Natural killer cell treated with Interleukin-12 subunit alpha and Interleukin-12 subunit beta and Interleukin-15 and Interleukin-18, amount 100 ng/mL, for 72 hours (primary cell): ENCODE data around the gene TUBE1. TPM values are rescaled to one million over a fixed set of nuclear protein-coding genes. Genes with fewer than 3 reads are reported as not detected.
"Not testable (repeated sequence)": the region's sequence is repeated elsewhere in the genome, so short reads cannot be mapped to it uniquely, and the experiment has no call there.

Source experiments
- ATAC-seq, 2 donors: fragments of 150-1000 bp; cut with Tn5 transposase in 1 of 2; sonication (Bioruptor Pico), chemical (Tn5 transposase) in 1 of 2; 2 replicates each; pipeline ENCODE4 v1.10.0; 2021
- DNase-seq: peaks from one replicate; pipeline ENCODE4 v3.0.0; 2022; ENCODE audit warnings: low spot score
- H3K27ac Mint-ChIP-seq, 2 donors: 1 replicate in 1 of 2; 2 replicates in 1 of 2; pipeline ENCODE4 v1.8.0; 2022; ENCODE audit warnings: mixed read lengths in 2 of 2, mild to moderate bottlenecking in 1 of 2, moderate library complexity in 1 of 2
- H3K27me3 Mint-ChIP-seq, 2 donors: 1 replicate in 1 of 2; 2 replicates in 1 of 2; pipeline ENCODE4 v1.8.0; 2022; ENCODE audit warnings: mixed read lengths in 2 of 2
- H3K36me3 Mint-ChIP-seq: one replicate; pipeline ENCODE4 v1.8.0; 2022; ENCODE audit warnings: mixed read lengths
- H3K4me1 Mint-ChIP-seq, 2 donors: 1 replicate in 1 of 2; 2 replicates in 1 of 2; pipeline ENCODE4 v1.8.0; 2022; ENCODE audit warnings: low read depth in 2 of 2, mixed read lengths in 2 of 2, mild to moderate bottlenecking in 1 of 2
- H3K4me3 Mint-ChIP-seq: one replicate; pipeline ENCODE4 v1.8.0; 2022; ENCODE audit warnings: mixed read lengths
- H3K9me3 Mint-ChIP-seq: 2 replicates; pipeline ENCODE4 v1.8.0; 2022; ENCODE audit warnings: mixed read lengths
- total RNA-seq, 2 donors: library from RNA; stranded (reverse); gene quantifications; one replicate each; pipeline ENCODE4 v1.2.3, GENCODE V29; 2022

Gene TUBE1
- total RNA-seq, 2 donors from 2014 or later: 26.4 to 28.4 TPM

- not testable (repeated sequence) for DNase-seq, H3K27ac Mint-ChIP-seq, H3K4me1 Mint-ChIP-seq, H3K27me3 Mint-ChIP-seq, H3K9me3 Mint-ChIP-seq, H3K4me3 Mint-ChIP-seq, H3K36me3 Mint-ChIP-seq, ATAC-seq
These were observed 36.0 kb downstream of the TUBE1 start for GRCh38 chr6:112051251-112051740.

- peaks cover 0 to 9% of the 10 kb centered on the region in 2 donors for H3K27me3 Mint-ChIP-seq
- H3K27ac Mint-ChIP-seq: no peak overlapping the region
- H3K4me3 Mint-ChIP-seq: no peak overlapping the region
- DNase-seq (no peak), ATAC-seq (no peak)
- H3K9me3 Mint-ChIP-seq: no peaks in the 10 kb centered on the region
- no peaks in the 10 kb centered on the region for H3K36me3 Mint-ChIP-seq
- no peaks in the 10 kb centered on the region for H3K4me1 Mint-ChIP-seq
These were observed 36.9 kb downstream of the TUBE1 start for GRCh38 chr6:112050429-112050828.

GRCh38 chr6:112049996-112050395, 37.3 kb downstream of the TUBE1 start:
- Mint-ChIP-seq H3K4me3 (no peak overlapping the region), H3K9me3 (no peaks in the 10 kb centered on the region), H3K4me1 (no peaks in the 10 kb centered on the region), H3K27ac (no peak overlapping the region), H3K36me3 (no peaks in the 10 kb centered on the region), H3K27me3 (peaks cover 0 to 9% of the 10 kb centered on the region in 2 donors)
- no peak for ATAC-seq
- DNase-seq: no peak

- Mint-ChIP-seq H3K9me3 (no peaks in the 10 kb centered on the region), H3K27me3 (peaks cover 0 to 9% of the 10 kb centered on the region in 2 donors), H3K36me3 (no peaks in the 10 kb centered on the region), H3K27ac (no peak overlapping the region), H3K4me1 (peaks cover 0 to 1% of the 10 kb centered on the region in 2 donors), H3K4me3 (no peak overlapping the region)
- DNase-seq (no peak), ATAC-seq (no peak)
These were observed 38.1 kb downstream of the TUBE1 start for GRCh38 chr6:112049026-112049799.

DNA sequence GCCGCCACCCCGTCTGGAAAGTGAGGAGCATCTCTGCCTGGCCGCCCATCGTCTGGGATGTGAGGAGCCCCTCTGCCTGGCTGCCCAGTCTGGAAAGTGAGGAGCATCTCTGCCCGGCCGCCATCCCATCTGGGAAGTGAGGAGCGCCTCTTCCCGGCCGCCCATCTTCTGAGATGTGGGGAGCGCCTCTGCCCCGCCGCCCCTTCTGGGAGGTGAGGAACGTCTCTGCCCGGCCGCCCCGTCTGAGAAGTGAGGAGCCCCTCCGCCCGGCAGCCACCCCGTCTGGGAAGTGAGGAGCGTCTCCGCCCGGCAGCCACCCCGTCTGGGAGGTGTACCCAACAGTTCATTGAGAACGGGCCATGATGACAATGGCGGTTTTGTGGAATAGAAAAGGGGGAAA, 39.8 kb downstream of the TUBE1 start:
- not testable (repeated sequence) for H3K9me3 Mint-ChIP-seq, ATAC-seq, H3K27ac Mint-ChIP-seq, H3K27me3 Mint-ChIP-seq, H3K36me3 Mint-ChIP-seq, H3K4me3 Mint-ChIP-seq, DNase-seq
- H3K4me1 Mint-ChIP-seq: peaks cover 4 to 16% of the 10 kb centered on the region in 2 donors

GRCh38 chr6:112044856-112045255, 42.4 kb downstream of the TUBE1 start:
- ATAC-seq: no peak
- H3K4me1 Mint-ChIP-seq: peaks cover 13 to 21% of the 10 kb centered on the region in 2 donors
- no peak overlapping the region for H3K27ac Mint-ChIP-seq
- no peaks in the 10 kb centered on the region for H3K36me3 Mint-ChIP-seq
- no peak overlapping the region for H3K4me3 Mint-ChIP-seq
- no peaks in the 10 kb centered on the region for H3K9me3 Mint-ChIP-seq
- no peaks in the 10 kb centered on the region for H3K27me3 Mint-ChIP-seq
- DNase-seq: no peak

GRCh38 chr6:112044196-112044595, 43.1 kb downstream of the TUBE1 start:
- H3K9me3 Mint-ChIP-seq: no peaks in the 10 kb centered on the region
- peak overlapping the region in 1 of 2 donors; percentile 95 for H3K27ac Mint-ChIP-seq
- no peaks in the 10 kb centered on the region for H3K36me3 Mint-ChIP-seq
- no peak for DNase-seq
- no peak for ATAC-seq
- H3K4me3 Mint-ChIP-seq: no peak overlapping the region
- peaks cover 0 to 5% of the 10 kb centered on the region in 2 donors for H3K27me3 Mint-ChIP-seq
- H3K4me1 Mint-ChIP-seq: peaks cover 13 to 21% of the 10 kb centered on the region in 2 donors

GRCh38 chr6:112043032-112044007, 44.0 kb downstream of the TUBE1 start:
- peak overlapping the region; percentile 95 to 96 for H3K27ac Mint-ChIP-seq
- H3K36me3 Mint-ChIP-seq: no peaks in the 10 kb centered on the region
- no peaks in the 10 kb centered on the region for H3K9me3 Mint-ChIP-seq
- peak; percentile 97 to 98 for ATAC-seq
- H3K4me3 Mint-ChIP-seq: peak overlapping the region; percentile 98
- H3K27me3 Mint-ChIP-seq: peaks cover 0 to 6% of the 10 kb centered on the region in 2 donors
- peaks cover 13 to 21% of the 10 kb centered on the region in 2 donors for H3K4me1 Mint-ChIP-seq
- peak; percentile 91 for DNase-seq

GRCh38 chr6:112041535-112041934, 45.7 kb downstream of the TUBE1 start:
- no peak overlapping the region for H3K4me3 Mint-ChIP-seq
- no peaks in the 10 kb centered on the region for H3K9me3 Mint-ChIP-seq
- H3K4me1 Mint-ChIP-seq: peaks cover 13 to 21% of the 10 kb centered on the region in 2 donors
- no peak for DNase-seq
- H3K27ac Mint-ChIP-seq: peak overlapping the region; percentile 63 to 95
- peaks cover 0 to 6% of the 10 kb centered on the region in 2 donors for H3K27me3 Mint-ChIP-seq
- no peak for ATAC-seq
- H3K36me3 Mint-ChIP-seq: no peaks in the 10 kb centered on the region

DNA sequence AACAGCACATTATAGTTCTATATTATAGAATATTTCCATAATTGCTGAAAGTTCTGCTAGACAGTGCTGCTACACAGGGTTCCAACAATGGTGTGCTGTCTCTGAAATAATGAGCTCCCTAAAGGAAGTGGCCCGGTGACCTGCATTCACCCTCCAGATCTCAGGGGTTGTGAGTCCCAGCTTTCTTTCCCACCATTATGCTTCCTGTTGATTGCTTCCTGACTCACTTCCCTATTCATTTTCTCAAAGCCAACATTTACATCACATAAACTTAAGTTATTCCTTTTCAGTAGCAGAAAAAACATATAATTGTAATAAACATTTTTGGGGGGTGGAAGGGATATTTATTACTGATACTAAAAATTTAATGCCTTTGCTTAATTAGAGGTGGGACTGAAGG, 46.3 kb downstream of the TUBE1 start:
- H3K36me3 Mint-ChIP-seq: no peaks in the 10 kb centered on the region
- no peak overlapping the region for H3K4me3 Mint-ChIP-seq
- H3K9me3 Mint-ChIP-seq: no peaks in the 10 kb centered on the region
- no peak for ATAC-seq
- DNase-seq: no peak
- H3K4me1 Mint-ChIP-seq: peaks cover 13 to 21% of the 10 kb centered on the region in 2 donors
- H3K27ac Mint-ChIP-seq: no peak overlapping the region
- H3K27me3 Mint-ChIP-seq: peaks cover 0 to 6% of the 10 kb centered on the region in 2 donors

- Mint-ChIP-seq H3K4me3 (no peak overlapping the region), H3K9me3 (no peaks in the 10 kb centered on the region), H3K36me3 (no peaks in the 10 kb centered on the region), H3K4me1 (peaks cover 13 to 24% of the 10 kb centered on the region in 2 donors), H3K27me3 (peaks cover 0 to 6% of the 10 kb centered on the region in 2 donors), H3K27ac (no peak overlapping the region)
- ATAC-seq (no peak), DNase-seq (no peak)
These were observed 47.9 kb downstream of the TUBE1 start for GRCh38 chr6:112039431-112039770.

- no peaks in the 10 kb centered on the region for H3K36me3 Mint-ChIP-seq
- no peak overlapping the region for H3K27ac Mint-ChIP-seq
- ATAC-seq: no peak
- H3K4me1 Mint-ChIP-seq: peaks cover 13 to 22% of the 10 kb centered on the region in 2 donors
- DNase-seq: no peak
- no peak overlapping the region for H3K4me3 Mint-ChIP-seq
- H3K9me3 Mint-ChIP-seq: no peaks in the 10 kb centered on the region
- H3K27me3 Mint-ChIP-seq: peaks cover 0 to 6% of the 10 kb centered on the region in 2 donors
These were observed 48.4 kb downstream of the TUBE1 start for GRCh38 chr6:112038756-112039430.

- Mint-ChIP-seq H3K27me3 (peaks cover 0 to 8% of the 10 kb centered on the region in 2 donors), H3K4me3 (no peak overlapping the region), H3K4me1 (peaks cover 13 to 16% of the 10 kb centered on the region in 2 donors), H3K9me3 (no peaks in the 10 kb centered on the region), H3K36me3 (no peaks in the 10 kb centered on the region), H3K27ac (no peak overlapping the region)
- ATAC-seq (no peak), DNase-seq (no peak)
These were observed 49.0 kb downstream of the TUBE1 start for GRCh38 chr6:112038268-112038667.
